Measurements from ENCODE around the gene JAGN1. TPM values are rescaled to one million over a fixed set of nuclear protein-coding genes. Genes with fewer than 3 reads are reported as not detected.
A peak's percentile ranks its signal among the peaks of the same experiment; 100 is the strongest.

JAGN1 gene
- total RNA-seq, 1 donor from 2014 or later = 19.7 TPM

DNA sequence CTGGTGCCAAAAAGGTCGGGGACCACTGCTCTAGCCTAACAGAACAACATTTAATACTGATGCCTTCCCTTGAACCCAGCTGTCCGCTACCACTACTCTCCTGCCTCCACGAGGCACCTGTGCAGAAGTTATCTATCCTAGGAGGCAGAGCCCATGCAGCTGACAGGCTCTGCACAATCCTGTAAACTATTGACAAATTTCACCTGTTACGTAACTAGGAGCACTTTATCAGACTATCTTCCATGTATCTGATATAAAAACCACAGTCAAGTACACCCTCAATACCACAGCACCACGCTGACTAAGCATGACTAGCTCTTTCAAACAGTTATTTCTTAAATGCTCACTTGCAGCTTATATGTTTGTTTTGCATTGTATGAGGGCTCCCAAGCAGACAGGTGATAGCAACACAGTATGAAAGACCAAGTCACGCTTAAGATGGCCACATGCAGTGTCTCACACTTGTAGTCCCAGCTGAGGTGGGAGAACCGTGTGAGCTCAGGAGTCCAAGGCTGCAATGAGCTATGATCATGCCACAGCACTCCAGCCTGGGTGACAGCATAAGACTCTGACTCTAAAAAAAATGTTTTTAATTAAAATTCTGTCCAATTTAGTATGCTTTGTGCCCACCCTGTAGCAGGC lies 22.0 kb downstream of the JAGN1 start:
- DNase-seq (ENCODE audit: low spot score) = no peak
- intact Hi-C loops (cut with DNase I) = loop anchor here (10.0 kb wide), 1 partner anchor 68 kb away; the partner anchor contains the start of gene RPUSD3
- no peak for ATAC-seq

DNA sequence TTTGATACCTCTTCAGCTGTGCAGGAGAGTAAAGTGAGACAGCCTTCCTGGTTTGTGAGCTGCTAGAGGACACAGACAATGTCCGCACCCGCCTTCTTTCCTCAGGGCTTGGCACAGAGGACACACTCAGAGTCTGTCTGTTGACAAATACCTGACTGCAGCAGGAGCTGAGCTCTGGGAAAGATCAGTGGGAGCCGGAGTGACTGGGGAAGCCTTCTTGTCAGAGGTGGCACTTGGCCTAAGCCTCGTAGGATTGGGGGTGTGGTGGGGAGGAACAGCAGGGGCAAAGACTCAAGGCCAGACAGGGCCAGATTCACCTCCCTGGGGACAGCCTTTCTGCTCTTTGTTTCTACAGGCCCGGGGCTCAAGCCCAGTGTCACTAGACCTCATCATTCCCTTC lies 23.2 kb downstream of the JAGN1 start:
- intact Hi-C loops (cut with DNase I) = loop anchor here (10.0 kb wide), 1 partner anchor 69 kb away; the partner anchor contains the start of gene RPUSD3
- ATAC-seq (no peak), DNase-seq (ENCODE audit: low spot score) (no peak)

DNA sequence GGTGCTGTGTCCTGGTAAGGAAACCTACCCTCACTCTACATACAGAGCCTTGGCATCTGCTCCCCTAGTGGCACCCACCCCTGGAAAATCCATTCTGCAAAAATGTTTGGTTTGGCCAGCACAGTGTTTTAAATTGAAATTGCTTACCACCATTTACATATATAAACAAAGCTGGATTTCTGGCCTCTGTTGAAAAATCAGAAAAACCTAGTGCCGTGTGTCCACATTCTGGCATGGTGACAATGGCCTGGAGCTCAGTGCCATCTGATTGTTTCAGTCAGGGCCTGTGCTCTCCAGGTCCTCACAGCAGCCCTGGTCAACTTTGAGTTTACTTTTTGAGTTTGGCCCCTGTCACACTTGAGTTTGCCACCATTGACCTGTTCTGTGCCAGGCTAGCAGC lies 23.6 kb downstream of the JAGN1 start:
- ATAC-seq = no peak
- intact Hi-C loops (cut with DNase I) = loop anchor here (10.0 kb wide), 1 partner anchor 69 kb away; the partner anchor contains the start of gene RPUSD3
- DNase-seq (ENCODE audit: low spot score) = no peak

DNA sequence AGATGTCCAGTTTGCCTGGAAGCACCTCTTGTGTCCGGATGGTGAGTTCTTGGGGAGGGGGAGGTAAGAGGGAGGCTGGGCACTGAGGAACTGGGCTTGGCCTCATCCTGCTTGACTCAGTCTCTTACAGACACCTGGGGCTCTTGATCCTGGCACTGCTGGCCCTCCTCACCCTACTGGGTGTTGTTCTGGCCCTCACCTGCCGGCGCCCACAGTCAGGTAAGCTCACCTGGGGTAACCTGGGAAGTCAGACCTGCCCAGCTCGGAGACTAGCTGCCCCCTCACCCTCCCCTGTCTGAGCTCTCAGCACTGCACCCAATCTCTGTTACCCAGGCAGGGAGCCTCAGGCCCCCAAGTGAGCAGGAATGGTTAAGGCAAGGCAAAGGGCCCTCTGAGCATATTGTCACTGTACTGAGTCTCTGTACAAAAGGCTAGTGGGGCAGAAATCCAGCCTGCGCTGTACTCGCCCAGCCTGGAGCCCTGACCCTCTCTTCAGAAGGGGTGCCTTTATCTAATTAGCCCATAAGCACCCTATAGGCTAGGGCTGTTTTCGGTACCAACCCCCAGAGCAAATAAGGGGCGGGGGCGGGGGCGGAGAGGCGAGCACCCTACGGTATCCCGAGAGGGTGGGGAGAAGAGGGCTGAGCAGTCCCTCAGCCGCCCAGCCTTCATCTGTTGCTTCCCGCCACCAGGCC lies 24.3 kb downstream of the JAGN1 start:
- intact Hi-C loops (cut with DNase I) = loop anchor here (10.0 kb wide), 1 partner anchor 70 kb away; the partner anchor contains the start of gene RPUSD3
- ATAC-seq (peak; percentile 0), DNase-seq (ENCODE audit: low spot score) (no peak)

DNA sequence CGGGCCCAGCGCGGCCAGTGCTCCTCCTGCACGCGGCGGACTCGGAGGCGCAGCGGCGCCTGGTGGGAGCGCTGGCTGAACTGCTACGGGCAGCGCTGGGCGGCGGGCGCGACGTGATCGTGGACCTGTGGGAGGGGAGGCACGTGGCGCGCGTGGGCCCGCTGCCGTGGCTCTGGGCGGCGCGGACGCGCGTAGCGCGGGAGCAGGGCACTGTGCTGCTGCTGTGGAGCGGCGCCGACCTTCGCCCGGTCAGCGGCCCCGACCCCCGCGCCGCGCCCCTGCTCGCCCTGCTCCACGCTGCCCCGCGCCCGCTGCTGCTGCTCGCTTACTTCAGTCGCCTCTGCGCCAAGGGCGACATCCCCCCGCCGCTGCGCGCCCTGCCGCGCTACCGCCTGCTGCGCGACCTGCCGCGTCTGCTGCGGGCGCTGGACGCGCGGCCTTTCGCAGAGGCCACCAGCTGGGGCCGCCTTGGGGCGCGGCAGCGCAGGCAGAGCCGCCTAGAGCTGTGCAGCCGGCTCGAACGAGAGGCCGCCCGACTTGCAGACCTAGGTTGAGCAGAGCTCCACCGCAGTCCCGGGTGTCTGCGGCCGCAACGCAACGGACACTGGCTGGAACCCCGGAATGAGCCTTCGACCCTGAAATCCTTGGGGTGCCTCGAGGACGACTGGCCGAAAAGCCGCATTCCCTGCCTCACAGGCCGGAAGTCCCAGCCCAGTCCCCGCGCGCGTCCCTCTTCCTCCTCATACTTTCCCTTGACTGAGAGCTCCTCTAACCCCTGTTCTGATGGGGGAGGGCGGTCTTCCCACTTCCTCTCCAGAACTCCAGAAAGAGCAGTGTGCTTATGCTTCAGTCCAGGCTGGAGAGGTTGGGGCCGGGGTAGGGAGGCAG lies 25.1 kb downstream of the JAGN1 start:
- DNase-seq (ENCODE audit: low spot score) (peak; percentile 87), ATAC-seq (peak; percentile 65)
- intact Hi-C loops (cut with DNase I) = loop anchor here (10.0 kb wide), 1 partner anchor 71 kb away; the partner anchor contains the start of gene RPUSD3

DNA sequence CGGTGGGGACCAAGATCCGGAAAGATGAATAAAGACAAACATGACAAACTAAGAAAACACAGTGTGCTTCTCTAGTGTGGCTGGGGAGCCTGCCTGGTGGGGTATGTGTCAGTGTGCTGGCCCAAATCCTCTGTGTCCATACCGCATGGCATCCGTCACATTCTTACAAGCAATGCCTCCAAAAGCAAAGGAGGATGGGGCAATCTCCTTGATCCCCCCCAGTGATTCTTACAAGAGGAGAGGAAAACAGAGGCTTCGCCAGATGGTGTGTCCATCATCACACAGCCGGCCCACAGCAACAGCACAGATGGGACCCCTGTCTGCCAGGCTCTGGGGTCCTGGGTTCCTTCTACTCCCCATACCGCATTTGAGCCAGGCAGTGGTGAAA lies 25.9 kb downstream of the JAGN1 start:
- DNase-seq (ENCODE audit: low spot score) (no peak), ATAC-seq (peak; percentile 24)
- intact Hi-C loops (cut with DNase I) = loop anchor here (10.0 kb wide), 1 partner anchor 72 kb away; the partner anchor contains the start of gene RPUSD3

DNA sequence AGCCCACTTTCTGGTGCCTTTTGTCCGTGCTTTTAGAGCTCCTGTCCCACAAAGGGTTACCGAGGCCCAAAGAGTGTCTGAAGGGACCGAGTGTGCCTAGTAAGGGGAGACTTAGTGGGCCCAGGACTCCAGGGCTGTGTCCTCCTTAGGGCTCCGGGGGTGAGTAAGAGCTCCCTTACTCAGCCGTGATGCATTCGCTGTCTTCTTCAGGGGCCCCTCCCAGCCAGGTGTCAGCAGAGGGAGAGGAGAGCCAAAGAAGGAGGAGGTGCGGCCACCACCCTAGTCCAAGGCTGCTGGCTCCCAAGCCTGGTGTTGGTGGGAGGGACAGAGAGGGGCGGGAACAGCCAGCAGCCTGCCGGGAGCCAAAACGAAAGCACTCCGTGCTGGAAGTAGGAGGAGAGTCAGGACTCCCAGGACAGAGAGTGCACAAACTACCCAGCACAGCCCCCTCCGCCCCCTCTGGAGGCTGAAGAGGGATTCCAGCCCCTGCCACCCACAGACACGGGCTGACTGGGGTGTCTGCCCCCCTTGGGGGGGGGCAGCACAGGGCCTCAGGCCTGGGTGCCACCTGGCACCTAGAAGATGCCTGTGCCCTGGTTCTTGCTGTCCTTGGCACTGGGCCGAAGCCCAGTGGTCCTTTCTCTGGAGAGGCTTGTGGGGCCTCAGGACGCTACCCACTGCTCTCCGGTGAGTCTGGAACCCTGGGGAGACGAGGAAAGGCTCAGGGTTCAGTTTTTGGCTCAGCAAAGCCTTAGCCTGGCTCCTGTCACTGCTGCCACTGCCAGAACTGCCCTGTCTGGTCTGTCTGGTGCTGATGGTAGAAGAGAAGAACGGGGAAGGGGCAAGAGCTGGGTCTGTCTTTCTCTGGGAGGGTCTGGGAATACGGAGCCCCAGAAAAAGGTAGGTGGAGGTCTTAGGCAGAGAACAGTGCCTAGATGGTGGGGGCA lies 26.6 kb downstream of the JAGN1 start, which contains the start of gene IL17RC:
Gene IL17RC, plus strand, starts transcription at position 365 of the 947 bp plus-strand sequence. Its CDS starts 218 bp downstream, at position 583.
- intact Hi-C loops (cut with DNase I) = loop anchor here (10.0 kb wide), 1 partner anchor 72 kb away; the partner anchor contains the start of gene RPUSD3
- DNase-seq (ENCODE audit: low spot score) (peak; percentile 90), ATAC-seq (peak; percentile 95)

DNA sequence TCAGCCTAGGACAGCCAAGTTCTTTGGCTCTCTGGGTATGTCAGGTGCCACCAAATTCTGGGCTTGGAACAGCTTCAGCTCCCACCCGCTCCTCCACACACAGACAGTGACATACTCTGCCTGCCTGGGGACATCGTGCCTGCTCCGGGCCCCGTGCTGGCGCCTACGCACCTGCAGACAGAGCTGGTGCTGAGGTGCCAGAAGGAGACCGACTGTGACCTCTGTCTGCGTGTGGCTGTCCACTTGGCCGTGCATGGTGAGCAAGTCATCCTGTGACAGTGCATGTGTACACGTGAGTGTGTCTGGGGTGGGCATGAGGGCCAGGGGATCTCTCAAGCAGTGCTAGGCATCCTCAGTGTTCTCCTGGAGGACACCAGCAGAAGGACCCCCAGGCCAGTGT lies 27.4 kb downstream of the JAGN1 start:
- ATAC-seq (no peak), DNase-seq (ENCODE audit: low spot score) (no peak)
- intact Hi-C loops (cut with DNase I) = loop anchor here (10.0 kb wide), 1 partner anchor 73 kb away; the partner anchor contains the start of gene RPUSD3

DNA sequence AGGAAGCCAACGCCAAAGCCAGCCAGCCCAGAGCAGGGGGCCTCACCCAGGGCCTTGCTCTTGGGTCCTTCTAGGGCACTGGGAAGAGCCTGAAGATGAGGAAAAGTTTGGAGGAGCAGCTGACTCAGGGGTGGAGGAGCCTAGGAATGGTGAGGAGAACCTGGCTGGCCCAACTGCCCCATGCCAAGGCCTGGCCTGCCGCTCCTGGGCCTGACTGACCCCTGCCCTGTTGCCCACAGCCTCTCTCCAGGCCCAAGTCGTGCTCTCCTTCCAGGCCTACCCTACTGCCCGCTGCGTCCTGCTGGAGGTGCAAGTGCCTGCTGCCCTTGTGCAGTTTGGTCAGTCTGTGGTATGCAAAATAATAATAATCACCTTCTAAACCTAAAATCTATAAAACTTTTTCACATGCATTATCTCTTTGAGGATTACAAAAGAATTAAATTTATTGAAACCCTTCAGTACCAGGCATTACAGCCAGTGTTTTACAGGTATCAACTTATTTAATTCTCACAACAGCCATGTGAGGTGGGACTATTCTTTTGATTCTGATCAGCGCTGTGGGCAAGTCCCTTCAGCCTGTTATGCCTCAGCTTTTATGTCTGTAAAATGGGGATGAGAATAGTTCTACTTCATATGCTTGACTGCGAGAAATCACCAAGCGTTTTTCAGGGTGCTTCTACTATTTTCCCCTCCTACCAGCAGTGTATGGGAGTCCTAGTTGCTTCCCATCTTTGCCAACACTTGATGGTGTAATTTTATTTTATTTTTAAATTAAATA lies 28.0 kb downstream of the JAGN1 start:
- ATAC-seq (no peak), DNase-seq (ENCODE audit: low spot score) (no peak)

DNA sequence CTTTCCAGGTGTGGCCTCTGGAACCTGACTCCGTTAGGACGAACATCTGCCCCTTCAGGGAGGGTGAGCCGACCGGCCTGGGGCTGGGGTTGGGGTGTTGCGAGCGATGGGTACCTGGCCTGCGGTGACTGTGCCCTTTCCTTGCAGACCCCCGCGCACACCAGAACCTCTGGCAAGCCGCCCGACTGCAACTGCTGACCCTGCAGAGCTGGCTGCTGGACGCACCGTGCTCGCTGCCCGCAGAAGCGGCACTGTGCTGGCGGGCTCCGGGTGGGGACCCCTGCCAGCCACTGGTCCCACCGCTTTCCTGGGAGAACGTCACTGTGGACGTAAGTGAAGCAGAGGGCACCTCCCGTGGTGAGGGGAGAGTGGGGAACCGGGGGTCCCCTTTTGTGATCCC lies 37.7 kb downstream of the JAGN1 start:
- intact Hi-C loops (cut with DNase I) = no loop called here
- DNase-seq (ENCODE audit: low spot score) = no peak
- no peak for ATAC-seq

More for the DNA sequence above, 28.0 kb downstream of the JAGN1 start:
- intact Hi-C loops (cut with DNase I) = loop anchor here (10.0 kb wide), 1 partner anchor 74 kb away; the partner anchor contains the start of gene RPUSD3

DNA sequence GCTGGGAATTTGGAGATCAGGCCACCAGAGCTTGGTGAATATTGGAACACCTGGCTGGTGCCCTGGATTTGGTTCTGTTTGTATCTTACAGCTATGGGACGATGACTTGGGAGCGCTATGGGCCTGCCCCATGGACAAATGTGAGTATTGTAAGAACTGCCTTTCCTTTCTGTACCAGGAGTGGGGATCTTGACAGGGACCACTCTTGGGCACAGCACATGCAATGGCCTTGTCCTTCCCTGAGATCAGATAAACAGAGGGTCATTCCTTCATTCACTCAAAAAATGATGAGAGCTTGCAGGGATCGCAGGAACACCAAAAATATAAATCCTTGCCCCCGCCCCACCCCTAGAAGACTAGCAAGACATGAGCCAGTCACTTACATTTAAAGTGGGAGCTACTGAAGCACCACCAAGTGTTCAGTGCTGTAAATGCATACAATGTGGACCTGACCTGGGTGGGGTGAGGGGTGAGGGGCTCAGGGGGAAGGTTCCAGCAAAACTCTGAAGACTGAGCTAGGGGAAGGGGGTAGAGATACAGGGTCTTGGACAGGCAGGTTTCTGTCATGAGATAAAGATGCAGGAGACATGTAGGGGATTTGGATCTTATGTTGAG lies 40.5 kb downstream of the JAGN1 start:
- intact Hi-C loops (cut with DNase I) = no loop called here
- DNase-seq (ENCODE audit: low spot score) (no peak), ATAC-seq (no peak)

DNA sequence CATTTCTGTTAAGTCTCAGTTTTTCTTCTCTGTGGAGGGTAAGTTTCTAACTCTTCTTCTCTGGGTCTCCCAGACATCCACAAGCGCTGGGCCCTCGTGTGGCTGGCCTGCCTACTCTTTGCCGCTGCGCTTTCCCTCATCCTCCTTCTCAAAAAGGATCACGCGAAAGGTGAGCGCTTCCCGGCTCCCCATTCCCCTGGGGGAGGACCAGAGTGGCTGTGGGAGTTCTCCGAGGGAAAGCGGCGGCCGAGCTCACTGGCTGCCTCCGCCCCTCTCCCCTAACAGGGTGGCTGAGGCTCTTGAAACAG lies 42.1 kb downstream of the JAGN1 start:
- intact Hi-C loops (cut with DNase I) = no loop called here
- ATAC-seq (no peak), DNase-seq (ENCODE audit: low spot score) (no peak)

DNA sequence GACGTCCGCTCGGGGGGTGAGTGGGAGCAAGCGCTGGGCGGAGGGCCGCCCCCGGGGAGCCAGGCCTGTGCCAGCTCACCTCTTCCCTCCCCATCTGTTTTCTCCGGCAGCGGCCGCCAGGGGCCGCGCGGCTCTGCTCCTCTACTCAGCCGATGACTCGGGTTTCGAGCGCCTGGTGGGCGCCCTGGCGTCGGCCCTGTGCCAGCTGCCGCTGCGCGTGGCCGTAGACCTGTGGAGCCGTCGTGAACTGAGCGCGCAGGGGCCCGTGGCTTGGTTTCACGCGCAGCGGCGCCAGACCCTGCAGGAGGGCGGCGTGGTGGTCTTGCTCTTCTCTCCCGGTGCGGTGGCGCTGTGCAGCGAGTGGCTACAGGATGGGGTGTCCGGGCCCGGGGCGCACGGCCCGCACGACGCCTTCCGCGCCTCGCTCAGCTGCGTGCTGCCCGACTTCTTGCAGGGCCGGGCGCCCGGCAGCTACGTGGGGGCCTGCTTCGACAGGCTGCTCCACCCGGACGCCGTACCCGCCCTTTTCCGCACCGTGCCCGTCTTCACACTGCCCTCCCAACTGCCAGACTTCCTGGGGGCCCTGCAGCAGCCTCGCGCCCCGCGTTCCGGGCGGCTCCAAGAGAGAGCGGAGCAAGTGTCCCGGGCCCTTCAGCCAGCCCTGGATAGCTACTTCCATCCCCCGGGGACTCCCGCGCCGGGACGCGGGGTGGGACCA lies 42.6 kb downstream of the JAGN1 start:
- ATAC-seq = peak; percentile 76
- intact Hi-C loops (cut with DNase I) = no loop called here
- peak; percentile 86 for DNase-seq (ENCODE audit: low spot score)

DNA sequence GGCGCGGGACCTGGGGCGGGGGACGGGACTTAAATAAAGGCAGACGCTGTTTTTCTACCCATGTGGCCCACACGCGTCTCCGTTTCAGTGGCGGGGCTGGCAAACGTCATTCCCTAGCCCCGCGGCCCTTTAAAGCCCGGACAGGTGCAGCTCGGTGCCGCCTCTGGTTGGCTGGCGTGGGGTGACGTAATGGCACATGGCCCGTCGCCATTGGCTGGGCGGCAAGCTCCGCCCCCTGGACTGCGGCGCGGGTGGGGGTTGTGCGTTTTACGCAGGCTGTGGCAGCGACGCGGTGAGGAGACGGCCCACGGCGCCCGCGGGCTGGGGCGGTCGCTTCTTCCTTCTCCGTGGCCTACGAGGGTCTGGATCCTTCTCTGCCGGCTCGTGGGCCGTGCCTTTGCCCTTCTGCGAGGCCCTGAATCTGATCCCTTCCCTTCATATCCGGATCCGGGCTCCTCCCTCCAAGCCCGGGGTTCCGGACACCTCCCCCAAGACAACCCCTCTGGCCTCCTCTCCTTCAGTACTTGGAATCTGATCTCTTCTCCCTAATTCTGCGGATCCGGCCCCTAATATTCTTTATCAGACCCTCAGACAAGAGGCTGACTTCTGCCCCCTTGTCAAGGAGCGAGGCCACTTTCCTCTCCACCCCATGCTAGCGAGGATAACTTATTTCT lies 43.3 kb downstream of the JAGN1 start, which contains the start of gene CRELD1:
Gene CRELD1, plus strand, starts transcription at position 274 of the 674 bp plus-strand sequence. CDS start 605 bp downstream, outside the sequence.
- peak; percentile 98 for ATAC-seq
- intact Hi-C loops (cut with DNase I) = no loop called here

DNA sequence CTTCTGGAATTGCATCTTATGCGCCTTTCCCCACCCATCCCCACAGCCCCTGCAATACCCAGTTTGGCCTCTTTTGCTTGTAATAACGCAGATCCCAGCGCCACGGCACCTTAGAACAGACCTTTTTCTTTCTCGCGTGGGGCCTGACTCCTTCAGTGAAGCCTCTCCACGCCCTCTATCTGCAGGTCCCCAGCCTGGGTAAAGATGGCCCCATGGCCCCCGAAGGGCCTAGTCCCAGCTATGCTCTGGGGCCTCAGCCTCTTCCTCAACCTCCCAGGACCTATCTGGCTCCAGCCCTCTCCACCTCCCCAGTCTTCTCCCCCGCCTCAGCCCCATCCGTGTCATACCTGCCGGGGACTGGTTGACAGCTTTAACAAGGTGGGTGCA lies 43.8 kb downstream of the JAGN1 start:
- no peak for DNase-seq (ENCODE audit: low spot score)
- intact Hi-C loops (cut with DNase I) = no loop called here
- peak; percentile 1 for ATAC-seq

More for the DNA sequence above, 43.3 kb downstream of the JAGN1 start, which contains the start of gene CRELD1:
- DNase-seq (ENCODE audit: low spot score) = peak; percentile 97

DNA sequence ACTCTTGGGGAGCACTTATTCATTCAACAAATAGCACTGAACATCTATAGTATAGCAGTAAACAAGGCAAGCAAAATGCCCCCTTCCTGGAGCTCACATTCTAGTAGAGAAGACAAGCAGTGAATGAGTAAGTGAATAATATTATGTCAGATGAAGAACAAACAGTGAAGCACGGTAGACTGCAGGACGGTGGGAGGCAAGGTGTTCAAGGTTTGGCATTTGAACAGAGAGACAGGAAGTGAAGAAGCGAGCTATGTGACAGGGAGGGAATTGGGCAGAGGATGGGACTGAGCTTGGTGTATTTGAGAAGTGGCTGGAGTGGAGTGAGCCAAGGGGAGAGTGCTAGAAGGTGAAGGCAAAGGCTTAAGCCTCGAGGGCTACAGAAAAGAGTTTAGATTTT lies 44.6 kb downstream of the JAGN1 start:
- DNase-seq (ENCODE audit: low spot score) (no peak), ATAC-seq (no peak)
- intact Hi-C loops (cut with DNase I) = no loop called here

Measured in sciatic nerve (tissue), 2 donors.